ENCODE results near the gene MEG3. TPM values are rescaled to one million over a fixed set of nuclear protein-coding genes. Genes with fewer than 3 reads are reported as not detected.

MEG3 gene
- total and polyA plus RNA-seq, 4 experiments from 2014 or later, result not detected

DNA sequence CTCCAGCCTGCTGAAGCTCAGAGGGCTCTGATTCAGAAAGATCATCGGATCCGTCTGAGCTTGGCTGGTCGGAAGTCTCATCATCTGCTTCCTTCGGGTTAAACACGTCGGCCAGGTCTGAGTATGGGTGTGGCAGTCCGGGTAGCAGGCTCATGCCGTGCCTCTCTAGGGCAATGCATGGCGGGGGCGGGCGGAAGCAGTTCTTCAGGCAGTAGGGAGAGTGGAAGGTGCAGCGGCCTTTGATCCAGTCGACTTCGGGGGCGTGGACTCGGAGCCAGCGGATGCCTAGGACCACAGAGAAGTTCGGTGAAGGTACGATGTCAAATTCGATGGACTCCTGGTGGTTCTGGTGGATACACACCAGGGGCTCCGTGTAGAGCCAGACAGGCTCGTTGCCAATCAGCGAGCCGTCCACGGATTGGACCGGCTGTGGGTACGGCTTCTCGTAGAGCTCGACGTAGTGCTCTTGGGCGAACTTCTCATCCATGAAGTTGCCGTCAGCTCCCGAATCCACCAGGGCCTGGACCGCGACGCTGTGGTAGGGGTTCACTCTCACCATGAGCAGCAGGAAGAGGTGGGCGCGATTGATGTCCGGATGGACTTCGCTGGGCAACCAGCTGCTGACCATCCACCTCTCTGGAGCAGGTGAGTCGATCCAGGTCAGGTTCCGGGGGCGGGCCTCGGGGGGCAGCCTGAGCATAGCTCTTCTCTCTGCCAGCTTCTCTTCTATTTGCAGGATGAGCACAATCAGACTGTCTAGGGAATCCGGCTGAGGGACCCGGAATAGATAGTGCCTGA, 57.3 kb downstream of the MEG3 start:
- POLR2A ChIA-PET (ENCODE audit: partially characterized antibody), result no interaction called here
- CTCF ChIA-PET (ENCODE audit: partially characterized antibody), result no interaction called here
- H3K9me3 ChIP-seq (ENCODE audit: control insufficient read depth in 1 of 2, low read length in 2 of 2), result no peaks in the 10 kb centered on the region
- no peaks in the 10 kb centered on the region for H3K4me1 ChIP-seq (ENCODE audit: insufficient read depth, low read length)
- no peak overlapping the region for H3K27ac ChIP-seq (ENCODE audit: low read depth, low read length)
- peaks cover 0 to 3% (median 0%) of the 10 kb centered on the region in 8 donors for H3K9me3 Mint-ChIP-seq
- no peak overlapping the region for H3K27ac Mint-ChIP-seq
- no peaks in the 10 kb centered on the region for H3K36me3 Mint-ChIP-seq
- no peak overlapping the region for H3K4me3 Mint-ChIP-seq
- peaks cover 5 to 9% of the 10 kb centered on the region in 2 donors for H3K27me3 Mint-ChIP-seq
- H3K36me3 ChIP-seq (ENCODE audit: insufficient read depth, low read length), result no peaks in the 10 kb centered on the region
- intact Hi-C loops (cut with micrococcal nuclease), result no loop called here
- H3K4me3 ChIP-seq (ENCODE audit: low read length in 2 of 2), result no peak overlapping the region
- H3K4me1 Mint-ChIP-seq, result no peaks in the 10 kb centered on the region
- no peak for DNase-seq
- no peaks in the 10 kb centered on the region for H3K27me3 ChIP-seq (ENCODE audit: insufficient read depth, low read length)

DNA sequence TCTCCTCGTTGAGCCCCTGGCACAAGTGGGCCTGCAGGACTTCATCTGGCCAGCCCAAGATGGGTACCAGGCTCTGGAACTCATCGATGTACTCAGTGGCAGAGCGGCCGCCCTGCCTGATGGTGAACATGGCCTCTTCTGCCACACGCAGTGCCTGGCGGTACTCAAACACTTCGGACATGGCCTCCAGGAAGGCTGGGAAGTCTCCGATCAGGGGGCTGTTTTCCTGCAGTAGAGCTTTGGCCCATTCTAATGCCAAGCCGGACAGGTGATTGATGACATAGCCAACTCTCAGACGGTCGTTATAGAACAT, 57.8 kb downstream of the MEG3 start:
- H3K27ac Mint-ChIP-seq, result no peak overlapping the region
- Histone ChIP-seq H3K27me3 (ENCODE audit: insufficient read depth, low read length) (no peaks in the 10 kb centered on the region), H3K4me1 (ENCODE audit: insufficient read depth, low read length) (no peaks in the 10 kb centered on the region), H3K4me3 (ENCODE audit: low read length in 2 of 2) (no peak overlapping the region), H3K9me3 (ENCODE audit: control insufficient read depth in 1 of 2, low read length in 2 of 2) (no peaks in the 10 kb centered on the region), H3K27ac (ENCODE audit: low read depth, low read length) (no peak overlapping the region), H3K36me3 (ENCODE audit: insufficient read depth, low read length) (no peaks in the 10 kb centered on the region)
- no peak for DNase-seq
- H3K36me3 Mint-ChIP-seq, result no peaks in the 10 kb centered on the region
- intact Hi-C loops (cut with micrococcal nuclease), result no loop called here
- CTCF ChIA-PET (ENCODE audit: partially characterized antibody), result no interaction called here
- POLR2A ChIA-PET (ENCODE audit: partially characterized antibody), result no interaction called here
- H3K9me3 Mint-ChIP-seq, result peaks cover 0 to 3% (median 0%) of the 10 kb centered on the region in 8 donors
- no peak overlapping the region for H3K4me3 Mint-ChIP-seq
- no peaks in the 10 kb centered on the region for H3K4me1 Mint-ChIP-seq
- peaks cover 2 to 9% of the 10 kb centered on the region in 2 donors for H3K27me3 Mint-ChIP-seq

DNA sequence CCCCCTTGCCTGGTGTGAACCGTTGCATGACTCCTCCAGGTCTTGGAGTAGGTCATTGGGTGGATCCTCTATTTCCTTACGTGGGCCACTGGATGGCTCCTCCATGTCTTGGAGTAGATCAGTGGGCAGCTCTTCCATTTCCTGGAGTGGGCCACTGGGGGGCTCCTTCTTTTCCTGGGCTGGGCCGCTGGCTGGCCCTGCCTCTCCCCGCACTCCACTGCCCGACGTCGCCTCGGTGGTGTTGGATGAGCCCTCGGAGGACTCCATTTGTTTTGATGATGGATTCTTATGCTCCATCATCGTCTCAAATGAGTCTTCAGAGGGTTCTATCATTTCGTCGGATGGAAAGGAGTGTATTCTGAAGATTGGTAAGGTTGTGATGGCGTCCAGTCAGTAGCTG, 58.5 kb downstream of the MEG3 start:
- Mint-ChIP-seq H3K27me3 (peaks cover 4 to 11% of the 10 kb centered on the region in 2 donors), H3K36me3 (no peaks in the 10 kb centered on the region), H3K27ac (no peak overlapping the region), H3K4me1 (no peaks in the 10 kb centered on the region), H3K9me3 (peaks cover 0 to 3% (median 0%) of the 10 kb centered on the region in 8 donors), H3K4me3 (no peak overlapping the region)
- H3K27ac ChIP-seq (ENCODE audit: low read depth, low read length), result no peak overlapping the region
- DNase-seq, result no peak
- CTCF ChIA-PET (ENCODE audit: partially characterized antibody), result no interaction called here
- POLR2A ChIA-PET (ENCODE audit: partially characterized antibody), result no interaction called here
- H3K27me3 ChIP-seq (ENCODE audit: insufficient read depth, low read length), result no peaks in the 10 kb centered on the region
- H3K9me3 ChIP-seq (ENCODE audit: control insufficient read depth in 1 of 2, low read length in 2 of 2), result no peaks in the 10 kb centered on the region
- no peak overlapping the region for H3K4me3 ChIP-seq (ENCODE audit: low read length in 2 of 2)
- H3K36me3 ChIP-seq (ENCODE audit: insufficient read depth, low read length), result no peaks in the 10 kb centered on the region
- no peaks in the 10 kb centered on the region for H3K4me1 ChIP-seq (ENCODE audit: insufficient read depth, low read length)
- intact Hi-C loops (cut with micrococcal nuclease), result no loop called here

DNA sequence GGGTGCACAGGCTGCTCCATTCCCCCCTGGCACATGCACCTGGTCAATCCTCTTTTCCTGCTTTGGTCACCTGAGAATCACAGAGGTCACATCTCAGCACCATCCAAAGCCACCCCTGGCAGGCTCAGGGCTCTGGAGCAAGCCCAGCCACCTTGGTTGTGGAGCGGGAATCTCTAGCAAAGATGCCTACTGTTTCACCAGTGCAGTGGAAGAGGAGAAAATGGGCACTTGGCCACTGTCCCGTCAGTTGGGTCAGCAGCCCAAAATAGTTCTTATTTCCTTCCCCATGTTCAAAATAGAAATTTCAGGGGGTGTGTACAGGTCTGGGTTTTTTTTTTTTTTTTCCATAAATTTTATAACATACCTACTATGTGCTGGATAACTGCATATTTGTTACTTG, 59.3 kb downstream of the MEG3 start:
- Mint-ChIP-seq H3K36me3 (no peaks in the 10 kb centered on the region), H3K4me1 (no peaks in the 10 kb centered on the region), H3K9me3 (peaks cover 0 to 3% (median 0%) of the 10 kb centered on the region in 8 donors), H3K4me3 (no peak overlapping the region), H3K27ac (no peak overlapping the region), H3K27me3 (peaks cover 5 to 11% of the 10 kb centered on the region in 2 donors)
- Histone ChIP-seq H3K9me3 (ENCODE audit: control insufficient read depth in 1 of 2, low read length in 2 of 2) (no peaks in the 10 kb centered on the region), H3K36me3 (ENCODE audit: insufficient read depth, low read length) (no peaks in the 10 kb centered on the region), H3K27ac (ENCODE audit: low read depth, low read length) (no peak overlapping the region), H3K4me3 (ENCODE audit: low read length in 2 of 2) (no peak overlapping the region), H3K27me3 (ENCODE audit: insufficient read depth, low read length) (no peaks in the 10 kb centered on the region), H3K4me1 (ENCODE audit: insufficient read depth, low read length) (no peaks in the 10 kb centered on the region)
- ChIA-PET POLR2A (ENCODE audit: partially characterized antibody) (no interaction called here), CTCF (ENCODE audit: partially characterized antibody) (no interaction called here)
- DNase-seq, result no peak
- intact Hi-C loops (cut with micrococcal nuclease), result no loop called here

DNA sequence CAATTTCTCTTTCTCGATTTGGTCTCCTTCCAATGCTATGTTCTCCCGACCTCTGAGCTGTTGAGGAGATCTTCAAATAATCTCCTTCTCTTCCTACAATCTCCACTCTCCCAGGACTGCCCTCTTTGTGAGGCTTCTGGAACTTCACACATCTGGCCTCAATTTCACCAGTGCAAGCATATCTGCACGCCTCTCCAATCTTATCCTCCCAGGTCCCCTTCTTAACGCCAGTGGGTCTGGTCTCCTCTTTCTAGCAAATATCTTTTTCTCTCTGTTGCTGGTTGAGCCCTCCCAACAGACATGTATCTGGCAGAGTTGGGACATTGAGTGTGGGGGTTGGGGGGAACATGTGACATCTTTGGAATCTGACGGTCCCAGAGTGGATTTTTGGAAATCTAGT, 59.7 kb downstream of the MEG3 start:
- H3K4me1 Mint-ChIP-seq, result no peaks in the 10 kb centered on the region
- H3K27ac Mint-ChIP-seq, result no peak overlapping the region
- CTCF ChIA-PET (ENCODE audit: partially characterized antibody), result no interaction called here
- peaks cover 0 to 3% (median 0%) of the 10 kb centered on the region in 8 donors for H3K9me3 Mint-ChIP-seq
- Histone ChIP-seq H3K27me3 (ENCODE audit: insufficient read depth, low read length) (no peaks in the 10 kb centered on the region), H3K9me3 (ENCODE audit: control insufficient read depth in 1 of 2, low read length in 2 of 2) (no peaks in the 10 kb centered on the region), H3K4me3 (ENCODE audit: low read length in 2 of 2) (no peak overlapping the region), H3K36me3 (ENCODE audit: insufficient read depth, low read length) (no peaks in the 10 kb centered on the region), H3K27ac (ENCODE audit: low read depth, low read length) (no peak overlapping the region), H3K4me1 (ENCODE audit: insufficient read depth, low read length) (no peaks in the 10 kb centered on the region)
- intact Hi-C loops (cut with micrococcal nuclease), result no loop called here
- POLR2A ChIA-PET (ENCODE audit: partially characterized antibody), result no interaction called here
- no peaks in the 10 kb centered on the region for H3K36me3 Mint-ChIP-seq
- no peak overlapping the region for H3K4me3 Mint-ChIP-seq
- no peak for DNase-seq
- peaks cover 3 to 9% of the 10 kb centered on the region in 2 donors for H3K27me3 Mint-ChIP-seq

DNA sequence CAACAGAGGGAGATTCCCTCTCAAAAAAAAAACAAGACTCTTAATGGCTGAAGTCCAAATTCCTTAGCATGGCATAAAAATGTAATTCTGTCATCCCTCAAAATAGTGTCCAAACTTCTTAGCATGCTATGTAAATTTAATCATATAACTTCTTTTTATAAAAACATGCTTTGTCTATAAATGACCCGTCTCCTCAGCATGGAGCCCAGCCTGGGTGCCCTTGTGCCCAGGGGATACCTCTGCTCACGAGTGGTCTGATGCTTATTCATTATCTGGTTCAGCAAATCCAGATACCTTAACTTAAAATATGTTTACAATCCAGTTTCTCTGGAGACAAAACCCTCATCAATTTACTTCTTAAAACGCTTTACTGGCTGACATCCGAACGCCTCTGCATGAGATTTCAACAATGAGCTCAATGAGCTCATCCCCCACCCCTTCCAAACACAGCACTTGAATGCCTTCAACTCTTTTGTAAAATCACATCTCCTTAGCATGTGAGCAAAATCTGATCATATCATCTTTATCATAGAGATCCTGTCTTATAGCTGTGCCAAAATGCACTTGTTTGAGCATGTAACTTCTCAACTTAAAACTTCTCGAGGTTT, 61.9 kb downstream of the MEG3 start:
- no peak for DNase-seq
- H3K27me3 ChIP-seq (ENCODE audit: insufficient read depth, low read length), result no peaks in the 10 kb centered on the region
- peaks cover 6 to 17% of the 10 kb centered on the region in 2 donors for H3K27me3 Mint-ChIP-seq
- H3K4me1 ChIP-seq (ENCODE audit: insufficient read depth, low read length), result no peaks in the 10 kb centered on the region
- H3K4me1 Mint-ChIP-seq, result no peaks in the 10 kb centered on the region
- H3K9me3 ChIP-seq (ENCODE audit: control insufficient read depth in 1 of 2, low read length in 2 of 2), result no peaks in the 10 kb centered on the region
- intact Hi-C loops (cut with micrococcal nuclease), result no loop called here
- H3K4me3 Mint-ChIP-seq, result no peak overlapping the region
- ChIA-PET POLR2A (ENCODE audit: partially characterized antibody) (no interaction called here), CTCF (ENCODE audit: partially characterized antibody) (interaction anchor here (1.3 kb wide), 1 partner anchor 10 kb away, joined by 3 read pairs; no protein-coding TSS in a partner anchor)
- H3K27ac ChIP-seq (ENCODE audit: low read depth, low read length), result no peak overlapping the region
- no peak overlapping the region for H3K4me3 ChIP-seq (ENCODE audit: low read length in 2 of 2)
- H3K36me3 ChIP-seq (ENCODE audit: insufficient read depth, low read length), result no peaks in the 10 kb centered on the region
- H3K9me3 Mint-ChIP-seq, result peaks cover 0 to 3% (median 0%) of the 10 kb centered on the region in 8 donors
- no peak overlapping the region for H3K27ac Mint-ChIP-seq
- no peaks in the 10 kb centered on the region for H3K36me3 Mint-ChIP-seq

DNA sequence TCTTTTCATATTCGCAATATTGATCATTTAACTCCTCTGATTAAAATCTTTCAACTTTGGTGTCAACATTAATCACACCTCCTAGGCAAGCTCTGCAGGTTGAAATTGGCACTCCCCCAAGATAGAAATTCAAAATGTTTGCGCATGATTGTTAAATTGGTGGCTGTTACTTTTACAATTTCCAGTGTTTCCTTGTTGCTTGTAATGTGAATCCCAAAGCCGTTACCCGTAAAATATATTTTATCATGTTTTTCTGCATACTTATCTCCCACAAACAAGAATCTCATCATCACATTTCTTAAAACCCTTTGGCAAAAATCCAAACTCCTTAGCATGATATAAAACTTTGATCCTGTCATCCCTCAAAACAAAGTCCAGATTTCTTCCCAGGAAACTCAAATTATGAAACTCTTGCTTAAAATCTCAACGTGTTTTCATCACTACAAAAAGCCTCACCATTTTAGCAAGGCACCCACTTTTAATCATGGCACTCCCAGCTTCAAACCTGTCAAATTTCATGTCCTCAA, 62.9 kb downstream of the MEG3 start:
- Mint-ChIP-seq H3K36me3 (no peaks in the 10 kb centered on the region), H3K4me1 (no peaks in the 10 kb centered on the region), H3K27me3 (peaks cover 7 to 21% of the 10 kb centered on the region in 2 donors), H3K9me3 (peaks cover 0 to 3% (median 0%) of the 10 kb centered on the region in 8 donors), H3K4me3 (no peak overlapping the region), H3K27ac (no peak overlapping the region)
- ChIA-PET POLR2A (ENCODE audit: partially characterized antibody) (no interaction called here), CTCF (ENCODE audit: partially characterized antibody) (no interaction called here)
- H3K4me1 ChIP-seq (ENCODE audit: insufficient read depth, low read length), result no peaks in the 10 kb centered on the region
- H3K4me3 ChIP-seq (ENCODE audit: low read length in 2 of 2), result no peak overlapping the region
- intact Hi-C loops (cut with micrococcal nuclease), result no loop called here
- H3K9me3 ChIP-seq (ENCODE audit: control insufficient read depth in 1 of 2, low read length in 2 of 2), result no peaks in the 10 kb centered on the region
- no peak for DNase-seq
- H3K27ac ChIP-seq (ENCODE audit: low read depth, low read length), result no peak overlapping the region
- H3K27me3 ChIP-seq (ENCODE audit: insufficient read depth, low read length), result no peaks in the 10 kb centered on the region
- no peaks in the 10 kb centered on the region for H3K36me3 ChIP-seq (ENCODE audit: insufficient read depth, low read length)
